ENCODE data around the gene P4HA3. TPM values are rescaled to one million over a fixed set of nuclear protein-coding genes. Genes with fewer than 3 reads are reported as not detected.

P4HA3 gene
- total RNA-seq, 1 donor from 2014 or later, result 0.26 TPM

DNA sequence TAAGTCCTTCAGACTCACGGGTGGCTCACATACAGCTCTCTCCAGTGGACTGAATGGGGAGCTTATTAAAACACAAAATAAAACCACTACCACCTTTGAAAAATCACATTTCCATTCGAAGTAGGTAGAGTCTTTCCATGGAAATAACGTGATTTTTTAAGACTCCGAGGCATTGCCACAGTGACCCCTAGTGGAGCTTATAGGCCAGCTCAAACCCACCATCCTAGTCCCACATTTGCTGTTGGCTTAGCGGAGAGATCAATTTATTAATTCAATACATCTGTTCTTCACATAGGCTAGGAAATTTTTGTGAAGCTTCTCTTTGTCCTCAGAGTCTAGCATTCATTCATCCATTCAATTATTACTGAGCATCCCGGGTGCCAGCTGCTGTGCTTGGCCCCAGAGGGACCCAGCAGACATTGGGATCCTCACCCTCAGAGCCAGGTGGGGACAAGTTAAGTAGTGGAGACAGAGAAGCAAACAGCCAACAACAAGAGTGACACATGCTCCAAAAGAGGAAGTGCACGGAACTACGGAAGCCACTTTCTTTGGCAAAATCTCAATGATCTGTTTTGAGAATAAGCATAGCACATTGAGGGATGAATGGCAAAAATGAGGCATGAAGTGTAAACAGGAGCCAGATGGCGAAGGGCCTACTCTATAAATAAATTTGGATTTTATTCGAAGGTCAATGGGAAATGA is 10.2 kb upstream of the P4HA3 start:
- FAIRE-seq, result no peak
- Histone ChIP-seq H3K27me3 (ENCODE audit: control insufficient read depth, insufficient read depth, low read length) (no peaks in the 10 kb centered on the region), H3K4me3 (ENCODE audit: low read depth, low read length) (no peak overlapping the region), H3K36me3 (ENCODE audit: control insufficient read depth, insufficient read depth, low read length) (no peaks in the 10 kb centered on the region)
- DNase-seq (ENCODE audit: low read depth), result peak; percentile 15
- TF ChIP-seq, protein P1, sequence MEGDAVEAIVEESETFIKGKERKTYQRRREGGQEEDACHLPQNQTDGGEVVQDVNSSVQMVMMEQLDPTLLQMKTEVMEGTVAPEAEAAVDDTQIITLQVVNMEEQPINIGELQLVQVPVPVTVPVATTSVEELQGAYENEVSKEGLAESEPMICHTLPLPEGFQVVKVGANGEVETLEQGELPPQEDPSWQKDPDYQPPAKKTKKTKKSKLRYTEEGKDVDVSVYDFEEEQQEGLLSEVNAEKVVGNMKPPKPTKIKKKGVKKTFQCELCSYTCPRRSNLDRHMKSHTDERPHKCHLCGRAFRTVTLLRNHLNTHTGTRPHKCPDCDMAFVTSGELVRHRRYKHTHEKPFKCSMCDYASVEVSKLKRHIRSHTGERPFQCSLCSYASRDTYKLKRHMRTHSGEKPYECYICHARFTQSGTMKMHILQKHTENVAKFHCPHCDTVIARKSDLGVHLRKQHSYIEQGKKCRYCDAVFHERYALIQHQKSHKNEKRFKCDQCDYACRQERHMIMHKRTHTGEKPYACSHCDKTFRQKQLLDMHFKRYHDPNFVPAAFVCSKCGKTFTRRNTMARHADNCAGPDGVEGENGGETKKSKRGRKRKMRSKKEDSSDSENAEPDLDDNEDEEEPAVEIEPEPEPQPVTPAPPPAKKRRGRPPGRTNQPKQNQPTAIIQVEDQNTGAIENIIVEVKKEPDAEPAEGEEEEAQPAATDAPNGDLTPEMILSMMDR (IDR thresholded peaks at IDR 0.05; ENCODE audit: insufficient read depth, low read length, severe bottlenecking), result peak; percentile 48

DNA sequence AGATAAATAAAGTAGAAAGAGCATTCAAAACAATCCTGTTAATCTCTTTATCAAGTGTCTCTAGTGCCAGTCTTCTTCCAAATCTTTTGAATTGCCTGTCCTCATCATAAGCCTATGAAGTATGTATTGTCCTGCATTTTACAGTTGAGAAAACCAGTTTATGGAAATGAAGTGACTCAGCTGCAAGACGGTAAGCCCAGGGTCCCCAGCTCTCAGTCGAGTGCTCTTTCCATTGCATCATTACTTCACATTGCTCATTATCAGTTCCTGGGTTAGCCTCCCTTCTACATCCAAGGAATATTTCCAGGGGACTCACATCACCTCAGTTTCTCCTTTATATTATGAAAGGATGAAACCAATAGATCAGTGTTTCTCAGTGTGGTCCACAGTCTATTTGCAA is 9.1 kb upstream of the P4HA3 start:
- FAIRE-seq (no peak), DNase-seq (ENCODE audit: low read depth) (peak; percentile 44)
- TF ChIP-seq, protein P1 (IDR thresholded peaks at IDR 0.05; ENCODE audit: insufficient read depth, low read length, severe bottlenecking), result no peak
- no peaks in the 10 kb centered on the region for H3K36me3 ChIP-seq (ENCODE audit: control insufficient read depth, insufficient read depth, low read length)
- no peaks in the 10 kb centered on the region for H3K27me3 ChIP-seq (ENCODE audit: control insufficient read depth, insufficient read depth, low read length)
- H3K4me3 ChIP-seq (ENCODE audit: low read depth, low read length), result no peak overlapping the region

DNA sequence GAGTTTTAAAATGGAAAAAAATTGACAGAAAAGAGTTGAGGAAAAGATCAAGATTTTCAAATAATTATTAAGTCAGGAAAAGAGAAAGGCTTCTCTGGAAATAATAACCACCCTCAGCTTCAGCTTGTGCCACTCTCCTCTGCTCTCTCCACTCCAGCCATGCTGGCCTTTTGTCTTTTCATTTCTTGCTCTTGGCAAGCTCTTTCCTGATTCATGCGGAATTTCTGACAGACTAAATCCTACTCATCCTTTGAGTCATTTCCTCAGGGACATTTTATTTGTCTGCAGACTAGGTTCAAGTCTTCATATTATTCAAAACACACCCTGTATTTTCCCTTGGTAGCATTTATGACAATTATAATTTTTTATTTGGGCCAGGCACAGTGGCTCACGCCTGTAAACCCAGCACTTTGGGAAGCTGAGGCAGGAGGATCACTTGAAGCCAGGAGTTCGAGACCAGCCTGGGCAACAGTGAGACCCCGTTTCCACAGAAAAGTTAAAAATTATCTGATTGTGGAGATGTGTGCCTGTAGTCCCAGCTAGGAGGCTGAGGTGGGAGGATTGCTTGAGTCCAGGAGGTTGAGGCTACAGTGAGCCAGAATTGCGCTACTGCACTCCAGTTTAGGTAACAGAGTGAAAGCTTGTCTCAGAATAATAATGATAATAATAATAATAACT is 7.8 kb upstream of the P4HA3 start:
- H3K36me3 ChIP-seq (ENCODE audit: control insufficient read depth, insufficient read depth, low read length), result no peaks in the 10 kb centered on the region
- DNase-seq (ENCODE audit: low read depth), result peak; percentile 94
- H3K27me3 ChIP-seq (ENCODE audit: control insufficient read depth, insufficient read depth, low read length), result no peaks in the 10 kb centered on the region
- no peak overlapping the region for H3K4me3 ChIP-seq (ENCODE audit: low read depth, low read length)
- TF ChIP-seq, protein P1 (IDR thresholded peaks at IDR 0.05; ENCODE audit: insufficient read depth, low read length, severe bottlenecking), result no peak
- FAIRE-seq, result no peak

DNA sequence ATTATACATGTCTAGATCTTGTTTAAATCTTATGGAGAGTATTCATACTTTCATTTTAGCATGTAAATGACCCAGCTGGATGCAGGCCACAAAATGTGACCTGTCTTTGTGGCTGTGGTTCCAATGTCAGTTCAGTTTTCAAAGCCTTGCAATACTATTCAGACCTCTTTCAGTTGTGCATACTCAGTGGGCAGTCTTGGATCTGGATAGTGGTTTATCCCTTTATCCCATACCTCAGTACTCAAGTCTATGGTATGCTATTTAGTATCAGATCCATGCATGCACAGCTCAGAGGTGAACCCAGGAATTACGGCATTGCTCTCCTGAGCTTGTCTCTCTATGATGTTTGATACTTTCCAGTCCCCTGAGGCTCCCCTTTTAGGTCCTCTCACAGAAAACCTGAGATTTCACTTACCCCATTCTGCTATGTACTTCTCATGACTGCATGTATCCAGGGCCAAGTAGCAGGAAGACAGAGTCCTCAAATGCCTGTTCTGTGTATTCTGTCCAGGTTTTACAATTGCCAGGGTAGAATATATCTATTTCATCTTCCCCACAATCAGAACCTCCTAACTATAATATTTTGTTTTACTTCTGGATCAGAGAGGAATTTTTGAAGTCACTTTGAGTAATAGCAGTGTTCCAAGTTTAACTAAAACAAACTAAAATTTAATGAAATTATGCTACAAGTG is 6.9 kb upstream of the P4HA3 start:
- DNase-seq (ENCODE audit: low read depth), result no peak
- TF ChIP-seq, protein P1 (IDR thresholded peaks at IDR 0.05; ENCODE audit: insufficient read depth, low read length, severe bottlenecking), result no peak
- H3K27me3 ChIP-seq (ENCODE audit: control insufficient read depth, insufficient read depth, low read length), result no peaks in the 10 kb centered on the region
- peak; percentile 80 for FAIRE-seq
- H3K4me3 ChIP-seq (ENCODE audit: low read depth, low read length), result no peak overlapping the region
- H3K36me3 ChIP-seq (ENCODE audit: control insufficient read depth, insufficient read depth, low read length), result no peaks in the 10 kb centered on the region

DNA sequence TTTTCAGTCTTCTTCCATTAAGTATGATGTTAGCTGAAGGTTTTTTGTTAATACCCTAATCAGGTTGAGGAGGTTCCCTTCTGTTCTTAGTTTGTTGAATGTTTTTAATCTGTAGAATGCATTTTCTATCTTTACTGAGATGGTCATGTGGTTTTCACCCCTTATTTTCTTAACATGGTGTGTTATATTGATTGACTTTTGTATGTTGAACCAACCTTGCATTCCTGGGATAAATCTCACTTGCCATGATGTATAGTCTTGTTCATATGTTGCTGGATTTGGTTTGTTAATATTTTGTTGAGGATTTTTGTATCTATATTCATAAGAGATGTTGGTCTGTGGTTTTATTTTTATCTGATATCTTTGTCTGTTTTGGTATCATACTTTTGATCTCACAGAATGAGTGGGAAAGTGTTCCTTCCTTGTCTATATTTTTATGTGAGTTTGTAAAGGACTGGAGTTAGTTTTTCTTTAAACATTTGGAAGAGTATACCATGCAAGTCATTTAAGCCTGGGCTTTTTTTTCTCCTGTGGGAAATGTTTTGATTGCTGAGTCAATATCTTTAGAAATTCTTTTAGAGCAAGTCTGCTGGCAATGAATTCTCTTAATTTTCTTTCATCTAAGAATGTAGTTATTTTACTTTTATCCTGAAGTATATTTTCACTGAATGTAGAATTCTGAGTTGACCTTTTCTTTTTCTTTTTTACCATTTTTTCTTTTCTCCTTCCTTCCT is 5.5 kb upstream of the P4HA3 start:
- Histone ChIP-seq H3K27me3 (ENCODE audit: control insufficient read depth, insufficient read depth, low read length) (no peaks in the 10 kb centered on the region), H3K4me3 (ENCODE audit: low read depth, low read length) (no peak overlapping the region), H3K36me3 (ENCODE audit: control insufficient read depth, insufficient read depth, low read length) (no peaks in the 10 kb centered on the region)
- TF ChIP-seq, protein P1 (IDR thresholded peaks at IDR 0.05; ENCODE audit: insufficient read depth, low read length, severe bottlenecking), result no peak
- FAIRE-seq (no peak), DNase-seq (ENCODE audit: low read depth) (no peak)
